Uterus (tissue), 2 donors: ENCODE measurements around the gene SAMD3.

ENCODE experiments used
- CTCF ChIP-seq, 4 experiments: fragments of 200-600 bp in 2 of 4; fragments of 450-650 bp in 2 of 4; sonication (generic) in 2 of 4; IDR thresholded peaks; one replicate each; pipeline ENCODE4 v1.5.1; 2016 to 2019; ENCODE audit warnings: antibody characterized with exemption in 4 of 4, mild to moderate bottlenecking in 2 of 4, moderate library complexity in 1 of 4
- POLR2A ChIP-seq, 2 donors: fragments of 450-650 bp; IDR thresholded peaks; one replicate each; pipeline ENCODE4 v1.6.1; 2016; ENCODE audit warnings: antibody characterized with exemption in 2 of 2, mild to moderate bottlenecking in 1 of 2, moderate library complexity in 1 of 2

GRCh38 chr6:130132286-130132701, 90.5 kb downstream of the SAMD3 start:
- TF ChIP-seq CTCF (IDR thresholded peaks at IDR 0.05) (no peak), POLR2A (IDR thresholded peaks at IDR 0.05) (no peak)
